Suprapubic skin (tissue), 4 donors: ENCODE measurements around the gene PLXDC1. TPM values are rescaled to one million over a fixed set of nuclear protein-coding genes. Genes with fewer than 3 reads are reported as not detected.

ENCODE experiments used
- DNase-seq, 2 donors: peaks; one replicate each; pipeline ENCODE4 v3.0.0-alpha.2; 2019; ENCODE audit warnings: low spot score in 2 of 2
- H3K27ac ChIP-seq: fragments of 200-600 bp; sonication (generic); one replicate; pipeline ENCODE4 v1.5.1; 2019
- H3K27me3 ChIP-seq: fragments of 200-600 bp; sonication (generic); one replicate; pipeline ENCODE4 v1.5.1; 2019
- H3K36me3 ChIP-seq: fragments of 200-600 bp; sonication (generic); one replicate; pipeline ENCODE4 v1.5.1; 2019
- H3K4me1 ChIP-seq: fragments of 200-600 bp; sonication (generic); one replicate; pipeline ENCODE4 v1.5.1; 2019
- H3K4me3 ChIP-seq: fragments of 200-600 bp; sonication (generic); one replicate; pipeline ENCODE4 v1.5.1; 2019; ENCODE audit warnings: mild to moderate bottlenecking
- H3K9me3 ChIP-seq: fragments of 200-600 bp; sonication (generic); one replicate; pipeline ENCODE4 v1.5.1; 2019
- CTCF ChIP-seq, 2 donors: fragments of 200-600 bp in 1 of 2; fragments of 450-650 bp in 1 of 2; sonication (generic) in 1 of 2; IDR thresholded peaks; one replicate each; pipeline ENCODE4 v1.5.1; 2016 to 2019; ENCODE audit warnings: antibody characterized with exemption in 2 of 2, mild to moderate bottlenecking in 1 of 2, moderate library complexity in 1 of 2
- EP300 ChIP-seq: sonication (generic); formaldehyde crosslinking; IDR thresholded peaks from one replicate; pipeline ENCODE4 v1.6.1; 2017; ENCODE audit warnings: antibody characterized with exemption
- POLR2A ChIP-seq, 2 donors: fragments of 450-650 bp; IDR thresholded peaks; one replicate each; pipeline ENCODE4 v1.6.1; 2017; ENCODE audit warnings: antibody characterized with exemption in 2 of 2, mild to moderate bottlenecking in 2 of 2, moderate library complexity in 2 of 2
- POLR2AphosphoS5 ChIP-seq, 3 donors: sonication (generic); formaldehyde crosslinking; IDR thresholded peaks; one replicate each; pipeline ENCODE4 v1.6.1; 2017; ENCODE audit warnings: antibody characterized with exemption in 3 of 3
- WGBS: methylation state at CpG from one replicate; pipeline ENCODE4 v1.1.5; 2018; 5-methylcytosine and 5-hydroxymethylcytosine counted together
- total RNA-seq, 4 donors: library from RNA; depleted of rRNA; stranded (reverse); fragments of >200 nt; gene quantifications; one replicate each; pipeline ENCODE4 v1.1.0, GENCODE V29; 2016

PLXDC1 gene
- total RNA-seq, 4 donors from 2014 or later: 5.3 to 14.1 (median 6.3) TPM

- WGBS: 86% methylated on average over 19 of the region's 23 CpGs
- no peak for TF ChIP-seq EP300
- TF ChIP-seq POLR2AphosphoS5 (IDR thresholded peaks at IDR 0.05): no peak
- Histone ChIP-seq H3K4me3 (no peak overlapping the region), H3K36me3 (no peaks in the 10 kb centered on the region), H3K4me1 (no peaks in the 10 kb centered on the region), H3K9me3 (no peaks in the 10 kb centered on the region), H3K27ac (no peak overlapping the region), H3K27me3 (no peaks in the 10 kb centered on the region)
- no peak for DNase-seq
Measured at GRCh38 chr17:39108461-39109375, 42.7 kb downstream of the PLXDC1 start.

GRCh38 chr17:39107973-39108372 lies 43.5 kb downstream of the PLXDC1 start:
- Histone ChIP-seq H3K4me1 (no peaks in the 10 kb centered on the region), H3K27me3 (no peaks in the 10 kb centered on the region), H3K9me3 (no peaks in the 10 kb centered on the region), H3K4me3 (no peak overlapping the region), H3K27ac (no peak overlapping the region), H3K36me3 (no peaks in the 10 kb centered on the region)
- no peak for DNase-seq
- TF ChIP-seq POLR2A (IDR thresholded peaks at IDR 0.05) (no peak), EP300 (no peak), POLR2AphosphoS5 (IDR thresholded peaks at IDR 0.05) (no peak)
- 89% methylated on average over 7 of the region's 8 CpGs for WGBS

- no peaks in the 10 kb centered on the region for H3K4me1 ChIP-seq
- H3K9me3 ChIP-seq: no peaks in the 10 kb centered on the region
- H3K36me3 ChIP-seq: no peaks in the 10 kb centered on the region
- WGBS: 92% methylated on average over 7 of the region's 7 CpGs
- H3K27me3 ChIP-seq: no peaks in the 10 kb centered on the region
- no peak overlapping the region for H3K4me3 ChIP-seq
- no peak overlapping the region for H3K27ac ChIP-seq
- no peak for TF ChIP-seq POLR2A (IDR thresholded peaks at IDR 0.05)
- no peak for TF ChIP-seq CTCF (IDR thresholded peaks at IDR 0.05)
- no peak for DNase-seq
Measured at GRCh38 chr17:39107155-39107554, 44.3 kb downstream of the PLXDC1 start.

DNA sequence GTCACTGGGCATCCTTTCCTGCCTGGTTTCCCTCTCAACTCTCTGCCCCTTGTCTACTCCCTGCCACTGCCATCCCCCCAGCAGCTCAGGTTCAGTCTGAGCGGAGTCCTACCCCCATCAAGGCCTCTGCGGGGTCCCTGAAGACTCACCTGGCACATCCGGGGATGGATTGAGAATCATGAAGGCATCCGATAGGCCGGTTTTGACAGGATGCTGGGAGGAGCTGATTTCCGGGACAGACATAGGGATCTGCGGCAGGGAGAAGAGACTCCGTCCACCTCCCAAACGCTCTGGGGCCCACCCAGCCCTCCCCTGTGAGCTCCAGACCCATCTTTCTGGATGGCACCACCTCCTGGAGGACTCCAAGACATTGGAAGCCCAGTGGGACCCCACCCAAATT lies 45.7 kb downstream of the PLXDC1 start:
- TF ChIP-seq EP300 (no peak), POLR2A (IDR thresholded peaks at IDR 0.05) (no peak), POLR2AphosphoS5 (IDR thresholded peaks at IDR 0.05) (no peak), CTCF (IDR thresholded peaks at IDR 0.05) (no peak)

DNA sequence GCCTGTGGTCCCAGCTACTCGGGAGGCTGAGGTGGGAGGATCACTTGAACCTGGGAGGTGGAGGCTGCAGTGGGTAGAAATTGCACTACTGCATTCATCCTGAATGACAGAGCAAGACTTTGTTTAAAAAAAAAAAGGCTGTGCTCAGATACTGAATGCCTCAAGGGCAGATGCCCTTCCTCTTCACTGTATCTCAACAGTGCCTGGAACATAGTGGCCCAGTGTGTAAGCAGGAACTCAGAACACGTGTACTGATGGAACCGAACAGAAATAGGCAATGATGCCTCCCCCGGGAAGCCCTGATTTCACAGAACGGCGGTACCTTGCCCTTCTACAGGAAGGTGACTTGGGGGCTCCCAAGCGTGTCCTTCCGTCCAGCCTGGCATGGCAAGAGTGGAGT lies 46.8 kb downstream of the PLXDC1 start:
- Histone ChIP-seq H3K36me3 (no peaks in the 10 kb centered on the region), H3K4me3 (no peak overlapping the region), H3K27me3 (no peaks in the 10 kb centered on the region), H3K9me3 (no peaks in the 10 kb centered on the region), H3K4me1 (no peaks in the 10 kb centered on the region), H3K27ac (no peak overlapping the region)
- no peak for TF ChIP-seq EP300
- no peak for TF ChIP-seq CTCF (IDR thresholded peaks at IDR 0.05)
- no peak for TF ChIP-seq POLR2AphosphoS5 (IDR thresholded peaks at IDR 0.05)
- no peak for DNase-seq
- WGBS: 84% methylated on average over 8 of the region's 8 CpGs

More for the DNA sequence above, 45.7 kb downstream of the PLXDC1 start:
- Histone ChIP-seq H3K9me3 (no peaks in the 10 kb centered on the region), H3K27me3 (no peaks in the 10 kb centered on the region), H3K4me3 (no peak overlapping the region), H3K36me3 (no peaks in the 10 kb centered on the region), H3K27ac (no peak overlapping the region), H3K4me1 (no peaks in the 10 kb centered on the region)
- WGBS: 92% methylated on average over 4 of the region's 9 CpGs
- DNase-seq: no peak

GRCh38 chr17:39104046-39104445 lies 47.4 kb downstream of the PLXDC1 start:
- Histone ChIP-seq H3K9me3 (no peaks in the 10 kb centered on the region), H3K4me1 (no peaks in the 10 kb centered on the region), H3K4me3 (no peak overlapping the region), H3K36me3 (no peaks in the 10 kb centered on the region), H3K27ac (no peak overlapping the region), H3K27me3 (no peaks in the 10 kb centered on the region)
- no peak for DNase-seq
- 83% methylated on average over 5 of the region's 5 CpGs for WGBS
- no peak for TF ChIP-seq POLR2AphosphoS5 (IDR thresholded peaks at IDR 0.05)
- no peak for TF ChIP-seq POLR2A (IDR thresholded peaks at IDR 0.05)
- no peak for TF ChIP-seq CTCF (IDR thresholded peaks at IDR 0.05)
- no peak for TF ChIP-seq EP300
